HEK293 (cell line): Measurements from ENCODE around the gene DCK.

ENCODE experiments used
- CTCF ChIA-PET: fragments of 350-600 bp; formaldehyde crosslinking; extraction: SDS; loops from one replicate; lab custom pipeline; 2021; ENCODE audit warnings: antibody characterized with exemption; lab: Yijun Ruan, JAX
- POLR2A ChIA-PET: fragments of 300-600 bp; formaldehyde crosslinking; extraction: SDS; loops from one replicate; lab custom pipeline; 2020; ENCODE audit warnings: antibody characterized with exemption, inconsistent platforms; lab: Yijun Ruan, JAX
- H3K27ac ChIP-seq: fragments of 200-500 bp; sonication (Bioruptor generic); 2 replicates; pipeline ENCODE4 v1.5.1; 2014; ENCODE audit warnings: low read depth, low read length, control low read depth, inconsistent platforms; ENCODE audit errors: extremely low read depth
- H3K36me3 ChIP-seq, 2 experiments: fragments of 200-500 bp in 1 of 2; sonication (Bioruptor generic) in 1 of 2; 1 replicate in 1 of 2; 2 replicates in 1 of 2; pipeline ENCODE4 v1.5.1; 2014 to 2017; ENCODE audit warnings: inconsistent platforms in 2 of 2, low read length in 2 of 2; ENCODE audit not compliant: control insufficient read depth in 2 of 2, insufficient read depth in 1 of 2
- H3K4me1 ChIP-seq: fragments of 200-500 bp; sonication (Bioruptor generic); 2 replicates; pipeline ENCODE4 v1.5.1; 2014; ENCODE audit warnings: mild to moderate bottlenecking, low read length, inconsistent platforms; ENCODE audit not compliant: control insufficient read depth, insufficient read depth
- H3K4me3 ChIP-seq: 2 replicates; pipeline ENCODE4 v1.5.1; 2011; ENCODE audit warnings: low read depth, mild to moderate bottlenecking, control low read depth, low read length, moderate library complexity
- H3K9me3 ChIP-seq: fragments of 200-500 bp; sonication (Bioruptor generic); 2 replicates; pipeline ENCODE4 v1.5.1; 2014; ENCODE audit warnings: low read depth, low read length, inconsistent platforms; ENCODE audit not compliant: control insufficient read depth, insufficient read depth
- HOXC10 ChIP-seq: sonication (generic); formaldehyde crosslinking; IDR thresholded peaks from 2 replicates; pipeline ENCODE4 v1.8.1; 2023; ENCODE audit warnings: mild to moderate bottlenecking, missing genetic modification reagents
- KLF1 ChIP-seq: fragments of 450-650 bp; formaldehyde crosslinking; IDR thresholded peaks from 2 replicates; pipeline ENCODE4 v1.5.1; 2016; ENCODE audit warnings: missing biosample characterization, missing genetic modification characterization
- OVOL3 ChIP-seq: fragments of 450-650 bp; formaldehyde crosslinking; IDR thresholded peaks from 2 replicates; pipeline ENCODE4 v1.5.1; 2016; ENCODE audit warnings: missing biosample characterization, missing genetic modification characterization
- SALL2 ChIP-seq: fragments of 450-650 bp; formaldehyde crosslinking; IDR thresholded peaks from 2 replicates; pipeline ENCODE4 v1.5.0; 2017; ENCODE audit warnings: missing biosample characterization, mild to moderate bottlenecking, missing genetic modification characterization, borderline replicate concordance
- SP3 ChIP-seq: fragments of 450-650 bp; formaldehyde crosslinking; IDR thresholded peaks from 2 replicates; pipeline ENCODE4 v1.5.1; 2016; ENCODE audit warnings: missing biosample characterization, missing genetic modification characterization
- WT1 ChIP-seq: fragments of 450-650 bp; formaldehyde crosslinking; IDR thresholded peaks from 2 replicates; pipeline ENCODE4 v1.5.1; 2016; ENCODE audit warnings: missing biosample characterization, missing genetic modification characterization
- ZBTB44 ChIP-seq: fragments of 450-650 bp; IDR thresholded peaks from 2 replicates; pipeline ENCODE4 v1.5.1; 2018; ENCODE audit warnings: missing biosample characterization, mild to moderate bottlenecking, missing genetic modification characterization
- ZEB2 ChIP-seq: fragments of 450-650 bp; formaldehyde crosslinking; IDR thresholded peaks from 2 replicates; pipeline ENCODE4 v1.5.1; 2016; ENCODE audit warnings: missing biosample characterization, missing genetic modification characterization
- ZNF223 ChIP-seq: fragments of 450-650 bp; formaldehyde crosslinking; IDR thresholded peaks from 2 replicates; pipeline ENCODE4 v1.5.1; 2016; ENCODE audit warnings: missing biosample characterization, missing genetic modification characterization
- ZNF248 ChIP-seq: fragments of 450-650 bp; formaldehyde crosslinking; IDR thresholded peaks from 2 replicates; pipeline ENCODE4 v1.5.1; 2017; ENCODE audit warnings: missing biosample characterization, missing genetic modification characterization
- ZNF292 ChIP-seq: fragments of 450-650 bp; formaldehyde crosslinking; IDR thresholded peaks from 2 replicates; pipeline ENCODE4 v1.5.1; 2016; ENCODE audit warnings: low read depth, missing biosample characterization, missing genetic modification characterization, borderline replicate concordance
- ZNF416 ChIP-seq: fragments of 450-650 bp; formaldehyde crosslinking; IDR thresholded peaks from 2 replicates; pipeline ENCODE4 v1.5.1; 2016; ENCODE audit warnings: missing biosample characterization, missing genetic modification characterization
- ZNF473 ChIP-seq: fragments of 450-650 bp; formaldehyde crosslinking; IDR thresholded peaks from 2 replicates; pipeline ENCODE4 v1.5.1; 2017; ENCODE audit warnings: missing biosample characterization, missing genetic modification characterization
- ZNF510 ChIP-seq: fragments of 450-650 bp; formaldehyde crosslinking; IDR thresholded peaks from 2 replicates; pipeline ENCODE4 v1.5.1; 2018; ENCODE audit warnings: mild to moderate bottlenecking, missing genetic modification characterization, missing biosample characterization; ENCODE audit not compliant: insufficient replicate concordance
- ZNF561 ChIP-seq: fragments of 450-650 bp; IDR thresholded peaks from 2 replicates; pipeline ENCODE4 v1.5.1; 2018; ENCODE audit warnings: missing biosample characterization, missing genetic modification characterization, borderline replicate concordance
- ZNF585B ChIP-seq: fragments of 450-650 bp; formaldehyde crosslinking; IDR thresholded peaks from 2 replicates; pipeline ENCODE4 v1.5.1; 2016; ENCODE audit warnings: missing biosample characterization, missing genetic modification characterization
- ZNF624 ChIP-seq: fragments of 450-650 bp; formaldehyde crosslinking; IDR thresholded peaks from 2 replicates; pipeline ENCODE4 v1.5.1; 2017; ENCODE audit warnings: missing biosample characterization, missing genetic modification characterization
- ZNF629 ChIP-seq: fragments of 450-650 bp; formaldehyde crosslinking; IDR thresholded peaks from 2 replicates; pipeline ENCODE4 v1.5.1; 2017; ENCODE audit warnings: missing biosample characterization, missing genetic modification characterization
- ZNF639 ChIP-seq: fragments of 450-650 bp; formaldehyde crosslinking; IDR thresholded peaks from 2 replicates; pipeline ENCODE4 v1.5.1; 2016; ENCODE audit warnings: missing biosample characterization, missing genetic modification characterization
- ZNF664 ChIP-seq: fragments of 450-650 bp; formaldehyde crosslinking; IDR thresholded peaks from 2 replicates; pipeline ENCODE4 v1.5.1; 2016; ENCODE audit warnings: missing biosample characterization, missing genetic modification characterization
- ZNF677 ChIP-seq: fragments of 450-650 bp; IDR thresholded peaks from 2 replicates; pipeline ENCODE4 v1.5.0; 2018; ENCODE audit warnings: missing biosample characterization, mild to moderate bottlenecking, missing genetic modification characterization, moderate library complexity
- ZNF76 ChIP-seq: fragments of 450-650 bp; formaldehyde crosslinking; IDR thresholded peaks from 2 replicates; pipeline ENCODE4; 2016; ENCODE audit warnings: low read depth, missing biosample characterization, missing genetic modification characterization, borderline replicate concordance
- ZSCAN30 ChIP-seq: fragments of 450-650 bp; IDR thresholded peaks from 2 replicates; pipeline ENCODE4 v1.5.1; 2018; ENCODE audit warnings: missing biosample characterization, mild to moderate bottlenecking, missing genetic modification characterization, moderate library complexity
- ZXDB ChIP-seq: fragments of 450-650 bp; formaldehyde crosslinking; IDR thresholded peaks from 2 replicates; pipeline ENCODE4 v1.5.1; 2016; ENCODE audit warnings: missing biosample characterization, missing genetic modification characterization

DCK gene

GRCh38 chr4:71069063-71069462, 75.6 kb downstream of the DCK start:
- POLR2A ChIA-PET, result no interaction called here
- no peaks in the 10 kb centered on the region for H3K9me3 ChIP-seq
- TF ChIP-seq WT1 (tag by site-specific recombination) (no peak), ZNF664 (tag by site-specific recombination) (no peak), SP3 (tag by site-specific recombination) (no peak), ZNF76 (tag by site-specific recombination) (no peak), ZSCAN30 (tag by site-specific recombination) (no peak), SALL2 (tag by site-specific recombination) (no peak), ZNF510 (tag by site-specific recombination) (no peak), ZNF223 (tag by site-specific recombination) (no peak), ZNF561 (tag by site-specific recombination) (no peak), ZEB2 (tag by site-specific recombination) (no peak), ZBTB44 (tag by site-specific recombination) (no peak), ZNF585B (tag by site-specific recombination) (no peak), ZNF624 (tag by site-specific recombination) (no peak), ZNF639 (tag by site-specific recombination) (no peak), KLF1 (tag by site-specific recombination) (no peak), ZNF629 (tag by site-specific recombination) (no peak), ZNF473 (tag by site-specific recombination) (no peak), ZXDB (tag by site-specific recombination) (no peak)
- TF ChIP-seq, all 188 proteins: peak for 0
- H3K4me1 ChIP-seq, result no peaks in the 10 kb centered on the region
- no peak overlapping the region for H3K27ac ChIP-seq
- H3K4me3 ChIP-seq, result no peak overlapping the region
- CTCF ChIA-PET, result no interaction called here
- H3K36me3 ChIP-seq, result no peaks in the 10 kb centered on the region

GRCh38 chr4:71070015-71070414, 76.6 kb downstream of the DCK start:
- H3K9me3 ChIP-seq, result no peaks in the 10 kb centered on the region
- H3K27ac ChIP-seq, result no peak overlapping the region
- no peak for TF ChIP-seq ZNF292
- TF ChIP-seq HOXC10 (CRISPR knock-in tag), result no peak
- no peak for TF ChIP-seq ZNF677 (tag by site-specific recombination)
- TF ChIP-seq OVOL3 (tag by site-specific recombination), result no peak
- no peak for TF ChIP-seq ZNF416
- no peak for TF ChIP-seq ZNF248
- no peaks in the 10 kb centered on the region for H3K4me1 ChIP-seq
- CTCF ChIA-PET, result interaction anchor here (0.7 kb wide), 1 partner anchor 130 kb away, joined by 4 read pairs; no protein-coding TSS in a partner anchor
- POLR2A ChIA-PET, result no interaction called here
- H3K36me3 ChIP-seq, result no peaks in the 10 kb centered on the region
- no peak overlapping the region for H3K4me3 ChIP-seq
